ENCODE measurements around the gene GTF3C2. TPM values are rescaled to one million over a fixed set of nuclear protein-coding genes. Genes with fewer than 3 reads are reported as not detected.

GTF3C2 gene
- total and polyA plus RNA-seq, 2 of the 13 experiments (the other 11 are each of a cell fraction or from before 2014, with no cell fraction given): 77.5 to 130 TPM

- TF ChIP-seq, protein P1, sequence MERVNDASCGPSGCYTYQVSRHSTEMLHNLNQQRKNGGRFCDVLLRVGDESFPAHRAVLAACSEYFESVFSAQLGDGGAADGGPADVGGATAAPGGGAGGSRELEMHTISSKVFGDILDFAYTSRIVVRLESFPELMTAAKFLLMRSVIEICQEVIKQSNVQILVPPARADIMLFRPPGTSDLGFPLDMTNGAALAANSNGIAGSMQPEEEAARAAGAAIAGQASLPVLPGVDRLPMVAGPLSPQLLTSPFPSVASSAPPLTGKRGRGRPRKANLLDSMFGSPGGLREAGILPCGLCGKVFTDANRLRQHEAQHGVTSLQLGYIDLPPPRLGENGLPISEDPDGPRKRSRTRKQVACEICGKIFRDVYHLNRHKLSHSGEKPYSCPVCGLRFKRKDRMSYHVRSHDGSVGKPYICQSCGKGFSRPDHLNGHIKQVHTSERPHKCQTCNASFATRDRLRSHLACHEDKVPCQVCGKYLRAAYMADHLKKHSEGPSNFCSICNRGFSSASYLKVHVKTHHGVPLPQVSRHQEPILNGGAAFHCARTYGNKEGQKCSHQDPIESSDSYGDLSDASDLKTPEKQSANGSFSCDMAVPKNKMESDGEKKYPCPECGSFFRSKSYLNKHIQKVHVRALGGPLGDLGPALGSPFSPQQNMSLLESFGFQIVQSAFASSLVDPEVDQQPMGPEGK (CRISPR knock-in tag; IDR thresholded peaks at IDR 0.05): peak; percentile 62; the same call in 1 of the 2 replicates
- TF ChIP-seq ZNF414 (CRISPR knock-in tag; IDR thresholded peaks at IDR 0.05) (no peak), ZBTB21 (CRISPR knock-in tag; IDR thresholded peaks at IDR 0.05) (no peak), ZSCAN30 (CRISPR knock-in tag; IDR thresholded peaks at IDR 0.05) (no peak), HOXA9 (CRISPR knock-in tag; IDR thresholded peaks at IDR 0.05; ENCODE audit: borderline replicate concordance) (no peak; the same call in 1 of the 2 replicates), HOXA3 (CRISPR knock-in tag; IDR thresholded peaks at IDR 0.05) (peak; percentile 90), ZNF660 (CRISPR knock-in tag; IDR thresholded peaks at IDR 0.05; ENCODE audit: borderline replicate concordance, low read depth) (no peak), SP2 (CRISPR knock-in tag; IDR thresholded peaks at IDR 0.05) (peak; percentile 55), AGO1 (IDR thresholded peaks at IDR 0.05; ENCODE audit: low read depth, low read length, poor library complexity, severe bottlenecking) (peak; percentile 97), ZNF260 (CRISPR knock-in tag; IDR thresholded peaks at IDR 0.05; ENCODE audit: borderline replicate concordance, low read depth) (no peak), CHD4 (IDR thresholded peaks at IDR 0.05; ENCODE audit: borderline replicate concordance, low read length) (no peak), ZFP82 (CRISPR knock-in tag; IDR thresholded peaks at IDR 0.05; ENCODE audit: borderline replicate concordance) (no peak), KMT2A (CRISPR knock-in tag; IDR thresholded peaks at IDR 0.05) (no peak), CREB1 (IDR thresholded peaks at IDR 0.05) (peak; percentile 65), CREB1 (CRISPR knock-in tag; IDR thresholded peaks at IDR 0.05) (peak; percentile 89), MYNN (CRISPR knock-in tag; IDR thresholded peaks at IDR 0.05; ENCODE audit: low read depth) (no peak), POLR2A (IDR thresholded peaks at IDR 0.05; ENCODE audit: insufficient read depth in 1 of 2, low read depth in 2 of 2, low read length in 2 of 2) (peak in 1 of 2 experiments; percentile 17; a peak in 1 of 4 replicates), HNRNPH1 (optimal IDR thresholded peaks at IDR 0.05; ENCODE audit: low read depth, low read length) (no peak), ISX (CRISPR knock-in tag; conservative IDR thresholded peaks at IDR 0.05) (no peak), ZNF615 (CRISPR knock-in tag; IDR thresholded peaks at IDR 0.05; ENCODE audit: borderline replicate concordance) (no peak; the same call in 1 of the 2 replicates)
- TF ChIP-seq, protein P2, sequence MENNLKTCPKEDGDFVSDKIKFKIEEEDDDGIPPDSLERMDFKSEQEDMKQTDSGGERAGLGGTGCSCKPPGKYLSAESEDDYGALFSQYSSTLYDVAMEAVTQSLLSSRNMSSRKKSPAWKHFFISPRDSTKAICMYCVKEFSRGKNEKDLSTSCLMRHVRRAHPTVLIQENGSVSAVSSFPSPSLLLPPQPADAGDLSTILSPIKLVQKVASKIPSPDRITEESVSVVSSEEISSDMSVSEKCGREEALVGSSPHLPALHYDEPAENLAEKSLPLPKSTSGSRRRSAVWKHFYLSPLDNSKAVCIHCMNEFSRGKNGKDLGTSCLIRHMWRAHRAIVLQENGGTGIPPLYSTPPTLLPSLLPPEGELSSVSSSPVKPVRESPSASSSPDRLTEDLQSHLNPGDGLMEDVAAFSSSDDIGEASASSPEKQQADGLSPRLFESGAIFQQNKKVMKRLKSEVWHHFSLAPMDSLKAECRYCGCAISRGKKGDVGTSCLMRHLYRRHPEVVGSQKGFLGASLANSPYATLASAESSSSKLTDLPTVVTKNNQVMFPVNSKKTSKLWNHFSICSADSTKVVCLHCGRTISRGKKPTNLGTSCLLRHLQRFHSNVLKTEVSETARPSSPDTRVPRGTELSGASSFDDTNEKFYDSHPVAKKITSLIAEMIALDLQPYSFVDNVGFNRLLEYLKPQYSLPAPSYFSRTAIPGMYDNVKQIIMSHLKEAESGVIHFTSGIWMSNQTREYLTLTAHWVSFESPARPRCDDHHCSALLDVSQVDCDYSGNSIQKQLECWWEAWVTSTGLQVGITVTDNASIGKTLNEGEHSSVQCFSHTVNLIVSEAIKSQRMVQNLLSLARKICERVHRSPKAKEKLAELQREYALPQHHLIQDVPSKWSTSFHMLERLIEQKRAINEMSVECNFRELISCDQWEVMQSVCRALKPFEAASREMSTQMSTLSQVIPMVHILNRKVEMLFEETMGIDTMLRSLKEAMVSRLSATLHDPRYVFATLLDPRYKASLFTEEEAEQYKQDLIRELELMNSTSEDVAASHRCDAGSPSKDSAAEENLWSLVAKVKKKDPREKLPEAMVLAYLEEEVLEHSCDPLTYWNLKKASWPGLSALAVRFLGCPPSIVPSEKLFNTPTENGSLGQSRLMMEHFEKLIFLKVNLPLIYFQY (CRISPR knock-in tag; IDR thresholded peaks at IDR 0.05; ENCODE audit: borderline replicate concordance): no peak
- TF ChIP-seq, protein P3, sequence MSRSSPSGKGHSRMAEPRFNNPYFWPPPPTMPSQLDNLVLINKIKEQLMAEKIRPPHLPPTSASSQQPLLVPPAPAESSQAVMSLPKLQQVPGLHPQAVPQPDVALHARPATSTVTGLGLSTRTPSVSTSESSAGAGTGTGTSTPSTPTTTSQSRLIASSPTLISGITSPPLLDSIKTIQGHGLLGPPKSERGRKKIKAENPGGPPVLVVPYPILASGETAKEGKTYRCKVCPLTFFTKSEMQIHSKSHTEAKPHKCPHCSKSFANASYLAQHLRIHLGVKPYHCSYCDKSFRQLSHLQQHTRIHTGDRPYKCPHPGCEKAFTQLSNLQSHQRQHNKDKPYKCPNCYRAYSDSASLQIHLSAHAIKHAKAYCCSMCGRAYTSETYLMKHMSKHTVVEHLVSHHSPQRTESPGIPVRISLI (CRISPR knock-in tag; IDR thresholded peaks at IDR 0.05; ENCODE audit: borderline replicate concordance): no peak
Observed at GRCh38 chr2:27380626-27381545, 24.3 kb upstream of the GTF3C2 start, which contains the start of gene ZNF513 (continued).
